SU-DHL-6 (cell line): ENCODE data around the gene HCN3.

Experiments used
- H2AFZ ChIP-seq: fragments of 200-600 bp; sonication (generic); 2 replicates; pipeline ENCODE4 v1.6.1; 2014; ENCODE audit warnings: low read depth, mild to moderate bottlenecking, moderate library complexity, mixed read lengths, antibody characterized with exemption, low read length; ENCODE audit not compliant: severe bottlenecking
- H3F3A ChIP-seq: fragments of 200-600 bp; shearing (Covaris generic); 2 replicates; pipeline ENCODE4 v1.6.0; 2016; ENCODE audit warnings: antibody characterized with exemption, mild to moderate bottlenecking; ENCODE audit not compliant: insufficient read depth
- H3K27ac ChIP-seq: fragments of 200-600 bp; sonication (generic); 2 replicates; pipeline ENCODE4 v1.5.1; 2016; ENCODE audit warnings: low read depth, mild to moderate bottlenecking, low read length, moderate library complexity, mixed read lengths
- H3K27me3 ChIP-seq: fragments of 200-600 bp; sonication (generic), shearing (Covaris generic); 2 replicates; pipeline ENCODE4 v1.6.0; 2014; ENCODE audit warnings: mild to moderate bottlenecking, low read length
- H3K36me3 ChIP-seq: fragments of 200-600 bp; sonication (generic); 2 replicates; pipeline ENCODE4 v1.6.1; 2014; ENCODE audit warnings: mild to moderate bottlenecking, low read length, mixed read lengths
- H3K4me2 ChIP-seq: fragments of 300-600, 200-600 bp; shearing (Covaris generic), sonication (generic); 2 replicates; pipeline ENCODE4 v1.6.0; 2014; ENCODE audit warnings: low read length, low read depth, mild to moderate bottlenecking; ENCODE audit not compliant: poor library complexity, severe bottlenecking
- H3K4me3 ChIP-seq: fragments of 200-600 bp; sonication (generic); 2 replicates; pipeline ENCODE4 v1.5.1; 2014; ENCODE audit warnings: antibody characterized with exemption, low read length, mild to moderate bottlenecking, mixed read lengths; ENCODE audit not compliant: insufficient read depth, poor library complexity, severe bottlenecking
- H3K79me2 ChIP-seq: fragments of 200-600 bp; sonication (generic); 2 replicates; pipeline ENCODE4 v1.6.1; 2014; ENCODE audit warnings: mild to moderate bottlenecking, low read length, moderate library complexity; ENCODE audit not compliant: insufficient read depth
- H3K9ac ChIP-seq: fragments of 200-600 bp; sonication (generic); 2 replicates; pipeline ENCODE4 v1.7.0; 2014; ENCODE audit warnings: mild to moderate bottlenecking, low read length
- H3K9me2 ChIP-seq: fragments of 200-600 bp; sonication (generic); replicated peaks from 2 replicates; pipeline ENCODE4 v1.6.1; 2014; ENCODE audit warnings: low read length; ENCODE audit not compliant: insufficient read depth
- H3K9me3 ChIP-seq: fragments of 200-600 bp; sonication (generic); 2 replicates; pipeline ENCODE4 v1.6.1; 2014; ENCODE audit warnings: low read length, mixed read lengths; ENCODE audit not compliant: insufficient read depth
- H4K20me1 ChIP-seq: fragments of 200-600 bp; sonication (generic); 2 replicates; pipeline ENCODE4 v1.6.1; 2014; ENCODE audit warnings: low read depth, mild to moderate bottlenecking, antibody characterized with exemption, low read length, moderate library complexity, mixed read lengths
- EZH2phosphoT487 ChIP-seq: fragments of 200-600 bp; sonication (generic), shearing (Covaris generic); conservative IDR thresholded peaks from 2 replicates; pipeline ENCODE4 v1.6.1; 2018; ENCODE audit warnings: mild to moderate bottlenecking, antibody characterized with exemption, low read length, moderate library complexity, mixed read lengths
- TF ChIP-seq, protein P1 (sequence below): fragments of 200-600 bp; sonication (generic); IDR thresholded peaks from one replicate; pipeline ENCODE4 v1.5.1; 2017; ENCODE audit warnings: antibody characterized with exemption, mild to moderate bottlenecking, low read length, moderate library complexity; ENCODE audit not compliant: insufficient read depth, poor library complexity, severe bottlenecking

Gene HCN3

DNA sequence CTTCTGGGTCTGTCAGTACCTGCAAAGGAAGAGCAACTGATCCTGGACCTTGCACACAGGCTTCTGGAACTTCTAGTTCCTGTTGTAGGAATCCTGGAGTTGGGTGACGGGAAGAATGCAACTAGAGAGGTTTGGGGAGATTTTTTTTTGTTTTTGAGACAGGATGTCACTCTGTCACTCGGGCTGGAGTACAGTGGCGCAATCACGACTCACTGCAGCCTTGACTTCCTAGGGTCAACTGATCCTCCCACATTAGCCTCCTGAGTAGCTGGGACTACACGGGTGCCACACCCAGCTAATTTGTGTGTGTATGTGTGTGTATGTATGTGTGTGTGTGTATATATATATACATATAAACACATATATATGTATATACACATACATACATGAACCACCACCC lies 40.8 kb upstream of the HCN3 start:
- no peak overlapping the region for H3K4me3 ChIP-seq
- H3F3A ChIP-seq: peaks cover 2% of the 10 kb centered on the region; the same call in 1 of the 2 replicates
- H3K79me2 ChIP-seq: no peaks in the 10 kb centered on the region
- H4K20me1 ChIP-seq: no peaks in the 10 kb centered on the region
- TF ChIP-seq, protein P1, sequence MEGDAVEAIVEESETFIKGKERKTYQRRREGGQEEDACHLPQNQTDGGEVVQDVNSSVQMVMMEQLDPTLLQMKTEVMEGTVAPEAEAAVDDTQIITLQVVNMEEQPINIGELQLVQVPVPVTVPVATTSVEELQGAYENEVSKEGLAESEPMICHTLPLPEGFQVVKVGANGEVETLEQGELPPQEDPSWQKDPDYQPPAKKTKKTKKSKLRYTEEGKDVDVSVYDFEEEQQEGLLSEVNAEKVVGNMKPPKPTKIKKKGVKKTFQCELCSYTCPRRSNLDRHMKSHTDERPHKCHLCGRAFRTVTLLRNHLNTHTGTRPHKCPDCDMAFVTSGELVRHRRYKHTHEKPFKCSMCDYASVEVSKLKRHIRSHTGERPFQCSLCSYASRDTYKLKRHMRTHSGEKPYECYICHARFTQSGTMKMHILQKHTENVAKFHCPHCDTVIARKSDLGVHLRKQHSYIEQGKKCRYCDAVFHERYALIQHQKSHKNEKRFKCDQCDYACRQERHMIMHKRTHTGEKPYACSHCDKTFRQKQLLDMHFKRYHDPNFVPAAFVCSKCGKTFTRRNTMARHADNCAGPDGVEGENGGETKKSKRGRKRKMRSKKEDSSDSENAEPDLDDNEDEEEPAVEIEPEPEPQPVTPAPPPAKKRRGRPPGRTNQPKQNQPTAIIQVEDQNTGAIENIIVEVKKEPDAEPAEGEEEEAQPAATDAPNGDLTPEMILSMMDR: no peak
- TF ChIP-seq EZH2phosphoT487: no peak
- no peaks in the 10 kb centered on the region for H3K9me3 ChIP-seq
- H3K36me3 ChIP-seq: no peaks in the 10 kb centered on the region
- H3K27ac ChIP-seq: no peak overlapping the region
- no peaks in the 10 kb centered on the region for H3K27me3 ChIP-seq
- no peak overlapping the region for H3K9ac ChIP-seq
- no peaks in the 10 kb centered on the region for H3K9me2 ChIP-seq
- H3K4me2 ChIP-seq: no peak overlapping the region
- H2AFZ ChIP-seq: no peak overlapping the region

DNA sequence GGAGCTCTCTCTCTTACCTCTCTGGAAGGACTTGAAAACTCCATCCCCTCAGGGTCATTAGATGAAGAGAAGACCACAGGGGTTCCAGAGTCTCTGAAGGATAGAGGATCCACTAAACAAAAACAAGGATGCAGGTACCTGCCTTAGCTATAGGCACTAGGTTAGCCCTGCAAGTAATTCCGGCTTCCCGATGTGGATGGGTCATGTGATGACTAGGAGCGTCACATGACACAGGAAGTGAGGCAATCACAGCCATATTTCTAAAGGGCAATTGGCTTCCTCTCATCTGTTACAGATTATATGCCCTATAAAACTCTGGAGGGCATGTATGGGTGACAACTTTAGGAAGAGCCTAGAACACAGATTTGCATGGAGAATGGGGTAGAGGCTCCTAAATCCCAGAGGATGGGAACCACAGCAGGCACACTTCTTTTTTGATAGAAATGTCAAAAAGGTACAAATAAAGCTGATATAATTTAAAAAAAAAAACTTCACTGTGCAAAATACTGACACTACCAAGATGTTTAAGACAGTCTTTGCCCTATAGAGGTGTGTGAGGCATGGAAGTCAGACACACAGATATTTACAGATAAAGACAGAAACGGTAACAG lies 36.1 kb upstream of the HCN3 start:
- H3K27me3 ChIP-seq: no peaks in the 10 kb centered on the region
- H4K20me1 ChIP-seq: no peaks in the 10 kb centered on the region
- H3K36me3 ChIP-seq: no peaks in the 10 kb centered on the region
- H3K9ac ChIP-seq: peak overlapping the region; percentile 53
- H3K4me3 ChIP-seq: peak overlapping the region; percentile 59
- no peak for TF ChIP-seq EZH2phosphoT487
- TF ChIP-seq, protein P1: no peak
- H3K9me2 ChIP-seq: no peaks in the 10 kb centered on the region
- no peak overlapping the region for H2AFZ ChIP-seq
- peak overlapping the region; percentile 52 for H3K4me2 ChIP-seq
- H3K79me2 ChIP-seq: peaks cover 13% of the 10 kb centered on the region; the same call in 1 of the 2 replicates
- no peaks in the 10 kb centered on the region for H3K9me3 ChIP-seq
- H3F3A ChIP-seq: peaks cover 20% of the 10 kb centered on the region
- H3K27ac ChIP-seq: peak overlapping the region; percentile 59

- Histone ChIP-seq H3K79me2 (peaks cover 13% of the 10 kb centered on the region; the same call in 1 of the 2 replicates), H3K9me3 (no peaks in the 10 kb centered on the region), H3K27me3 (no peaks in the 10 kb centered on the region), H3K36me3 (no peaks in the 10 kb centered on the region), H4K20me1 (no peaks in the 10 kb centered on the region), H3F3A (peaks cover 25% of the 10 kb centered on the region), H3K27ac (peak overlapping the region; percentile 59), H3K9ac (peak overlapping the region; percentile 53), H3K4me2 (peak overlapping the region; percentile 52), H2AFZ (no peak overlapping the region), H3K4me3 (no peak overlapping the region), H3K9me2 (no peaks in the 10 kb centered on the region)
- TF ChIP-seq, protein P1: no peak
- no peak for TF ChIP-seq EZH2phosphoT487
Observed at GRCh38 chr1:155241841-155242264, 35.4 kb upstream of the HCN3 start.
